ENCODE measurements around the gene KIAA0232. TPM values are rescaled to one million over a fixed set of nuclear protein-coding genes. Genes with fewer than 3 reads are reported as not detected.
A peak's percentile ranks its signal among the peaks of the same experiment; 100 is the strongest.

The KIAA0232 gene
- total and polyA plus RNA-seq, 10 of the 15 experiments (the other 5 are each of a cell fraction or from before 2014, with no cell fraction given), result 2.8 to 15.1 (median 10.8) TPM

- POLR2A ChIA-PET, result interaction anchor here (0.6 to 1.0 kb wide), 2 partner anchors 201 to 202 kb away, joined by 3 read pairs; no protein-coding TSS in a partner anchor
- H3K4me2 ChIP-seq (ENCODE audit: control insufficient read depth, insufficient read depth), result no peak overlapping the region
- no TSS peak for BruUV-seq (replicated peaks)
- ATAC-seq, result no peak
- no peak overlapping the region for H3K27ac ChIP-seq (ENCODE audit: control insufficient read depth, insufficient read depth)
- no peak overlapping the region for H3K9ac ChIP-seq (ENCODE audit: control insufficient read depth, insufficient read depth, low read length)
- RAD21 ChIA-PET (ENCODE audit: unreplicated experiment), result no interaction called here
- in situ Hi-C loops (cut with MboI), result no loop called here
- WGBS (ENCODE audit: insufficient coverage, insufficient replicate concordance, low lambda C conversion rate, missing lambda C conversion rate), result 53% methylated on average over 16 of the region's 16 CpGs
- intact Hi-C loops (cut with micrococcal nuclease; ENCODE audit: unreplicated experiment), result no loop called here
- H3K4me3 ChIP-seq, result no peak overlapping the region
- FAIRE-seq, result no peak
- H4K20me1 ChIP-seq (ENCODE audit: control insufficient read depth, insufficient read depth), result no peaks in the 10 kb centered on the region
- TF ChIP-seq MEF2B (IDR thresholded peaks at IDR 0.05; ENCODE audit: partially characterized antibody, poor library complexity, severe bottlenecking) (no peak), IRF4 (IDR thresholded peaks at IDR 0.05; ENCODE audit: low read depth, low read length) (no peak), IRF3 (IDR thresholded peaks at IDR 0.05) (no peak), KAT2A (conservative IDR thresholded peaks at IDR 0.05; ENCODE audit: control insufficient read depth, low read depth, low read length) (no peak), MTA3 (IDR thresholded peaks at IDR 0.05; ENCODE audit: borderline replicate concordance, low read length) (no peak)
- TF ChIP-seq, protein P1, sequence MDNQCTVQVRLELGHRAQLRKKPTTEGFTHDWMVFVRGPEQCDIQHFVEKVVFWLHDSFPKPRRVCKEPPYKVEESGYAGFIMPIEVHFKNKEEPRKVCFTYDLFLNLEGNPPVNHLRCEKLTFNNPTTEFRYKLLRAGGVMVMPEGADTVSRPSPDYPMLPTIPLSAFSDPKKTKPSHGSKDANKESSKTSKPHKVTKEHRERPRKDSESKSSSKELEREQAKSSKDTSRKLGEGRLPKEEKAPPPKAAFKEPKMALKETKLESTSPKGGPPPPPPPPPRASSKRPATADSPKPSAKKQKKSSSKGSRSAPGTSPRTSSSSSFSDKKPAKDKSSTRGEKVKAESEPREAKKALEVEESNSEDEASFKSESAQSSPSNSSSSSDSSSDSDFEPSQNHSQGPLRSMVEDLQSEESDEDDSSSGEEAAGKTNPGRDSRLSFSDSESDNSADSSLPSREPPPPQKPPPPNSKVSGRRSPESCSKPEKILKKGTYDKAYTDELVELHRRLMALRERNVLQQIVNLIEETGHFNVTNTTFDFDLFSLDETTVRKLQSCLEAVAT (IDR thresholded peaks at IDR 0.05), result peak; percentile 38; the same call in 1 of the 2 replicates
- peaks cover 0 to 3% of the 10 kb centered on the region in 2 experiments; a peak in 1 of 4 replicates for H3K27me3 ChIP-seq (replicated peaks in 1 of 2; ENCODE audit: control insufficient read depth in 2 of 2, insufficient read depth in 2 of 2, low read length in 1 of 2)
- H2AFZ ChIP-seq (ENCODE audit: control insufficient read depth, low read depth, low read length), result no peak overlapping the region
- no peaks in the 10 kb centered on the region for H3K36me3 ChIP-seq (ENCODE audit: control insufficient read depth in 2 of 2, insufficient read depth in 2 of 2, low read length in 1 of 2)
- no peaks in the 10 kb centered on the region for H3K79me2 ChIP-seq (ENCODE audit: control insufficient read depth, insufficient read depth, low read length)
- no peaks in the 10 kb centered on the region for H3K9me3 ChIP-seq (replicated peaks; ENCODE audit: control insufficient read depth, insufficient read depth, low read length)
- CTCF ChIA-PET, result interaction anchor here (1.0 to 19.6 kb wide), 3 partner anchors 24 to 99 kb away, joined by 3 to 300 read pairs (median 5); no protein-coding TSS in a partner anchor
- no peak for DNase-seq (ENCODE audit: low read depth, low spot score)
- SMC1A ChIA-PET (ENCODE audit: uncharacterized antibody, unreplicated experiment), result interaction anchor here (0.8 to 1.2 kb wide), 2 partner anchors 12 to 86 kb away, joined by 3 read pairs; no protein-coding TSS in a partner anchor
- H3K4me1 ChIP-seq (ENCODE audit: control insufficient read depth, insufficient read depth, low read length), result peaks cover 15% of the 10 kb centered on the region
These were observed 8.6 kb upstream of the KIAA0232 start for GRCh38 chr4:6773616-6774540.

Data from GM12878 (cell line).